ENCODE measurements around the gene MUC4. TPM values are rescaled to one million over a fixed set of nuclear protein-coding genes. Genes with fewer than 3 reads are reported as not detected.

The MUC4 gene
- total and polyA plus RNA-seq, 10 of the 15 experiments (the other 5 are each of a cell fraction or from before 2014, with no cell fraction given) = 0.02 to 0.46 (median 0.27) TPM; not detected in 4

DNA sequence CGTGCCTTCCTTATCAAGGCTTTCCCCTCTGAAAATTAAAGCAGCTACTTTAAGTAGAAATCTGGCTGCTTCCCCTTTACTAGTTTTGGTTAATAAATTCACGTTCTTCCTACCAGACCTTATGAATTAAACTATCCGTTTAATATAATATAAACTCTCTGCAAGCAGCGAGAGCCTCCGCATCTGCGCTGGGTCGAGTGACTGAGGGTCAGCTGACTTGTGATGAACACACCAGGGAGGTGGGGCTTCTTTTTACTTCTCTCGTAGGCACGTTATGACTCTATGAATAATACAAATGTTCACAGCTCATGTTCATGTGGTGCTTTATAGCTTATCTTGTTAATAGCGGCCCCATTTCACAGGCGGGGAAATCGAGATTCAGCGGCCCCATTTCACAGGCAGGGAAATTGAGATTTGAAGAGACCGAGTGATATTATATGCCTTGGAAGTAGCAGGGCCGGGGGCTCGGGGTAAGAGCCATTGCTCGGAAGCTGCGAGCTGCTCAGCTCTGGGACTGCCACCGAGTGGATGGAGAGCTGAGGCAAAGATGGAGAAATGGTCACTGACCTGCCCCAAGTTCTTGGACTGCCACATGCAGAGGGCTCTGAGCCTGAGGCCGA is 8.3 kb downstream of the MUC4 start:
- Histone ChIP-seq H3K27me3 (replicated peaks in 1 of 2; ENCODE audit: control insufficient read depth in 2 of 2, insufficient read depth in 2 of 2, low read length in 1 of 2) (peaks cover 0 to 5% of the 10 kb centered on the region in 2 experiments; a peak in 3 of 4 replicates), H3K36me3 (ENCODE audit: control insufficient read depth in 2 of 2, insufficient read depth in 2 of 2, low read length in 1 of 2) (no peaks in the 10 kb centered on the region), H3K27ac (ENCODE audit: control insufficient read depth, insufficient read depth) (no peak overlapping the region), H4K20me1 (ENCODE audit: control insufficient read depth, insufficient read depth) (no peaks in the 10 kb centered on the region), H3K4me2 (ENCODE audit: control insufficient read depth, insufficient read depth) (no peak overlapping the region), H3K9ac (ENCODE audit: control insufficient read depth, insufficient read depth, low read length) (no peak overlapping the region), H3K79me2 (ENCODE audit: control insufficient read depth, insufficient read depth, low read length) (no peaks in the 10 kb centered on the region), H3K9me3 (replicated peaks; ENCODE audit: control insufficient read depth, insufficient read depth, low read length) (no peaks in the 10 kb centered on the region; the same call in 2 of the 3 replicates), H3K4me3 (no peak overlapping the region), H2AFZ (ENCODE audit: control insufficient read depth, low read depth, low read length) (no peak overlapping the region), H3K4me1 (ENCODE audit: control insufficient read depth, insufficient read depth, low read length) (no peaks in the 10 kb centered on the region)
- DNase-seq (ENCODE audit: low read depth, low spot score) = no peak
- BruUV-seq (replicated peaks) = no TSS peak
- RAD21 ChIA-PET (ENCODE audit: unreplicated experiment) = no interaction called here
- in situ Hi-C loops (cut with MboI) (no loop called here), intact Hi-C loops (cut with micrococcal nuclease; ENCODE audit: unreplicated experiment) (no loop called here)
- no peak for ATAC-seq
- CTCF ChIA-PET = no interaction called here
- POLR2A ChIA-PET = no interaction called here
- no peak for FAIRE-seq
- WGBS (ENCODE audit: insufficient coverage, insufficient replicate concordance, low lambda C conversion rate, missing lambda C conversion rate) = 49% methylated on average over 20 of the region's 20 CpGs
- TF ChIP-seq, protein P1, sequence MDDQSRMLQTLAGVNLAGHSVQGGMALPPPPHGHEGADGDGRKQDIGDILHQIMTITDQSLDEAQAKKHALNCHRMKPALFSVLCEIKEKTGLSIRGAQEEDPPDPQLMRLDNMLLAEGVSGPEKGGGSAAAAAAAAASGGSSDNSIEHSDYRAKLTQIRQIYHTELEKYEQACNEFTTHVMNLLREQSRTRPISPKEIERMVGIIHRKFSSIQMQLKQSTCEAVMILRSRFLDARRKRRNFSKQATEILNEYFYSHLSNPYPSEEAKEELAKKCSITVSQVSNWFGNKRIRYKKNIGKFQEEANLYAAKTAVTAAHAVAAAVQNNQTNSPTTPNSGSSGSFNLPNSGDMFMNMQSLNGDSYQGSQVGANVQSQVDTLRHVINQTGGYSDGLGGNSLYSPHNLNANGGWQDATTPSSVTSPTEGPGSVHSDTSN (IDR thresholded peaks at IDR 0.05; ENCODE audit: insufficient replicate concordance, low read depth, low read length) = no peak
- TF ChIP-seq IKZF2 (IDR thresholded peaks at IDR 0.05) (no peak), HDAC6 (IDR thresholded peaks at IDR 0.05; ENCODE audit: unreplicated experiment) (no peak), NFIC (IDR thresholded peaks at IDR 0.05; ENCODE audit: low read depth, low read length) (no peak), SMARCA5 (IDR thresholded peaks at IDR 0.05) (no peak), EGR1 (IDR thresholded peaks at IDR 0.05; ENCODE audit: borderline replicate concordance in 1 of 2, low read depth in 2 of 2, low read length in 2 of 2) (no peak), STAT1 (conservative IDR thresholded peaks at IDR 0.05) (no peak), EZH2 (IDR thresholded peaks at IDR 0.05; ENCODE audit: borderline replicate concordance, control insufficient read depth, low read depth, low read length) (no peak), MEF2B (IDR thresholded peaks at IDR 0.05; ENCODE audit: partially characterized antibody, poor library complexity, severe bottlenecking) (no peak), TCF7 (IDR thresholded peaks at IDR 0.05; ENCODE audit: borderline replicate concordance) (no peak), ZNF24 (IDR thresholded peaks at IDR 0.05) (no peak), KLF5 (IDR thresholded peaks at IDR 0.05; ENCODE audit: partially characterized antibody) (no peak), HDGF (IDR thresholded peaks at IDR 0.05) (no peak), PAX8 (IDR thresholded peaks at IDR 0.05) (no peak)
- TF ChIP-seq, protein P2, sequence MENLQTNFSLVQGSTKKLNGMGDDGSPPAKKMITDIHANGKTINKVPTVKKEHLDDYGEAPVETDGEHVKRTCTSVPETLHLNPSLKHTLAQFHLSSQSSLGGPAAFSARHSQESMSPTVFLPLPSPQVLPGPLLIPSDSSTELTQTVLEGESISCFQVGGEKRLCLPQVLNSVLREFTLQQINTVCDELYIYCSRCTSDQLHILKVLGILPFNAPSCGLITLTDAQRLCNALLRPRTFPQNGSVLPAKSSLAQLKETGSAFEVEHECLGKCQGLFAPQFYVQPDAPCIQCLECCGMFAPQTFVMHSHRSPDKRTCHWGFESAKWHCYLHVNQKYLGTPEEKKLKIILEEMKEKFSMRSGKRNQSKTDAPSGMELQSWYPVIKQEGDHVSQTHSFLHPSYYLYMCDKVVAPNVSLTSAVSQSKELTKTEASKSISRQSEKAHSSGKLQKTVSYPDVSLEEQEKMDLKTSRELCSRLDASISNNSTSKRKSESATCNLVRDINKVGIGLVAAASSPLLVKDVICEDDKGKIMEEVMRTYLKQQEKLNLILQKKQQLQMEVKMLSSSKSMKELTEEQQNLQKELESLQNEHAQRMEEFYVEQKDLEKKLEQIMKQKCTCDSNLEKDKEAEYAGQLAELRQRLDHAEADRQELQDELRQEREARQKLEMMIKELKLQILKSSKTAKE (IDR thresholded peaks at IDR 0.05; ENCODE audit: low read depth, poor library complexity, severe bottlenecking) = no peak
- TF ChIP-seq, protein P3, sequence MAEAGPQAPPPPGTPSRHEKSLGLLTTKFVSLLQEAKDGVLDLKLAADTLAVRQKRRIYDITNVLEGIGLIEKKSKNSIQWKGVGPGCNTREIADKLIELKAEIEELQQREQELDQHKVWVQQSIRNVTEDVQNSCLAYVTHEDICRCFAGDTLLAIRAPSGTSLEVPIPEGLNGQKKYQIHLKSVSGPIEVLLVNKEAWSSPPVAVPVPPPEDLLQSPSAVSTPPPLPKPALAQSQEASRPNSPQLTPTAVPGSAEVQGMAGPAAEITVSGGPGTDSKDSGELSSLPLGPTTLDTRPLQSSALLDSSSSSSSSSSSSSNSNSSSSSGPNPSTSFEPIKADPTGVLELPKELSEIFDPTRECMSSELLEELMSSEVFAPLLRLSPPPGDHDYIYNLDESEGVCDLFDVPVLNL (IDR thresholded peaks at IDR 0.05; ENCODE audit: low read depth, low read length) = no peak
- SMC1A ChIA-PET (ENCODE audit: uncharacterized antibody, unreplicated experiment) = no interaction called here

Measured in GM12878 (cell line).